Urinary bladder (tissue), 4 donors: ENCODE data around the gene WFDC1. TPM values are rescaled to one million over a fixed set of nuclear protein-coding genes. Genes with fewer than 3 reads are reported as not detected.

ENCODE experiments used
- DNase-seq: peaks from one replicate; pipeline ENCODE4 v3.0.0-alpha.2; 2015; ENCODE audit errors: extremely low spot score
- H3K27ac ChIP-seq: one replicate; pipeline ENCODE4 v1.5.1; 2013; ENCODE audit warnings: low read depth, mild to moderate bottlenecking, moderate library complexity
- H3K36me3 ChIP-seq: one replicate; pipeline ENCODE4 v1.6.1; 2013; ENCODE audit warnings: mild to moderate bottlenecking, moderate library complexity; ENCODE audit not compliant: insufficient read depth
- H3K4me1 ChIP-seq: one replicate; pipeline ENCODE4 v1.6.1; 2013; ENCODE audit warnings: mild to moderate bottlenecking, moderate library complexity; ENCODE audit not compliant: insufficient read depth
- H3K4me3 ChIP-seq: one replicate; pipeline ENCODE4 v1.5.1; 2013; ENCODE audit warnings: low read depth, low read length
- WGBS: extraction: QIAGEN DNeasy Blood & Tissue Kit; methylation state at CpG from one replicate; pipeline ENCODE4 v1.1.7; 2013; 5-methylcytosine and 5-hydroxymethylcytosine counted together
- polyA plus RNA-seq: library from polyadenylated mRNA; stranded (reverse); fragments of 200-250 nt; gene quantifications from one replicate; pipeline ENCODE4 v1.2.3, GENCODE V29; 2013
- total RNA-seq: library from RNA; depleted of rRNA; stranded (reverse); fragments of >200 nt; gene quantifications from one replicate; pipeline ENCODE4 v1.2.3, GENCODE V29; 2014
- donor health status: healthy with polysubstance abuse.
- donor health status: healthy.

Gene WFDC1
- total and polyA plus RNA-seq, 2 donors: 44.6 to 67.2 TPM

DNA sequence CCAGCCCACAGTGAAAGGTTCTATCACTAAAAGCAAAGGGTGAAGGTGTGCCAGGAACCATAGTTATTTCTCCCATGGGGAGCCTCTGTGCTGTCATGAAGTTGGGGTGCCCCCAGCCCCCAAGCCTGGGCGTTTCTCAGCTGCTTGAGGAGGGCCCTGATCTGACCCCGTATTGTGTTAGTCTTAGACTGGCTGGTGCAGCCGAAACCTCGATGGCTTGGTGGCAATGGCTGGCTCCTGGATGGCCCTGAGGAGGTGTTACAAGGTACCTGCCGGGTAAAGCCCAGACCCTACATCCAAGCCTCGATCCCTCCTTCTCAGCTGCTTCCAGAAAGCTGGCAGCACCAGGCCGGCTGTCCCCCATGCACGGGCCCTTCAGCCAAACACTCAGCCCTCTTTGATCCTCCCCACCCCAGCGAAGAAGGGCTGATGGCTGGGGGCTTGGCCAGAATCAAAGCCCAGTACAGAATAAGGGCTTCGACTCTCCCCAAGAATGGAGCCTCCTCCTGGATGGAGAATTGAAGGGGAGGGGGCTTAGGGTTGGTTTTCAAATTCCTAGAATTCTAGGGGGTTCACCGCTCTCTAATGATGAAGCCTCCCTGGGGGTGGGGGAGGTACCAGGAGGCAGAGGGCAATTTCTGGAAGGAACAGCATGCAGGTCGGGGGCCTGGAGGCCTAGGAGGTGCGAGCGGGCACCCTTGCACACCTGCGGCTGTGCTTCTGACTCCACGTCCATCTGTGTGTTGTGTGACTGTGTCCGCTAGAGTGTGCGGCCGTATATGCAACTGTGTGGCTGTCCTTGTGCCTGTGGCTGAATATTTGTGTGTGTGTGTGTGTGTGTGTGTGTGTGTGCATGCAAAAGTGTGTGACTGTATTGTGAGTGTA, 23.7 kb downstream of the WFDC1 start:
- H3K27ac ChIP-seq: no peak overlapping the region
- DNase-seq: no peak
- WGBS: 84% methylated on average over 19 of the region's 19 CpGs
- no peaks in the 10 kb centered on the region for H3K4me1 ChIP-seq
- H3K4me3 ChIP-seq: no peak overlapping the region
- H3K36me3 ChIP-seq: no peaks in the 10 kb centered on the region

DNA sequence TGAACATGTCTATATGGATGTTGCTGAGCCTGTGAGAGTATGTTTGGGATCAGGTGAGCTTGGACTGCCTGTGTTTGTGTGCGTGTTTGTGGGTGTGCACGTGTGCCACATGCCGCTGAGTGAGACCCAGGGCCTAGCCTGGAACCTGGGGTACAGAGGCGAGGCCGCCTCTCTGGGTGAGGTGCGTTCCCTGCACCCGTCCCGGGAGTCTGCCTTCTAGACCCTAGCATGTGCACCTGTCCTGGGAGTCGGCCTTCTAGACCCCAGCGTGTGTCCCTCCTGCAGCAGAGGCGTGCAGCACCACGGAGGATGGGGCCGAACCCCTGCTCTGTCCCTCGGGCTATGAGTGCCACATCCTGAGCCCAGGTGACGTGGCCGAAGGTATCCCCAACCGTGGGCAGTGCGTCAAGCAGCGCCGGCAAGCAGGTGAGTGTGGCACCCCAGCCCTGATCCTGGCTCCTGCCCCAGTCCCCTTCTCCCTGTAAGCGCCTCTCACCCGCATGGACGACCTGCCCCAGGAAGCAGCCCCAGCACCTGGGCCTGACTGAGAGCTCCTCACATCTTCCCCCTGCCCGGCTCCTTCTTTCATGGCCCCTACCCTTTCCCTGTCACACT, 24.6 kb downstream of the WFDC1 start:
- no peak for DNase-seq
- Histone ChIP-seq H3K4me3 (no peak overlapping the region), H3K27ac (no peak overlapping the region), H3K36me3 (no peaks in the 10 kb centered on the region), H3K4me1 (no peaks in the 10 kb centered on the region)
- 94% methylated on average over 24 of the region's 24 CpGs for WGBS

DNA sequence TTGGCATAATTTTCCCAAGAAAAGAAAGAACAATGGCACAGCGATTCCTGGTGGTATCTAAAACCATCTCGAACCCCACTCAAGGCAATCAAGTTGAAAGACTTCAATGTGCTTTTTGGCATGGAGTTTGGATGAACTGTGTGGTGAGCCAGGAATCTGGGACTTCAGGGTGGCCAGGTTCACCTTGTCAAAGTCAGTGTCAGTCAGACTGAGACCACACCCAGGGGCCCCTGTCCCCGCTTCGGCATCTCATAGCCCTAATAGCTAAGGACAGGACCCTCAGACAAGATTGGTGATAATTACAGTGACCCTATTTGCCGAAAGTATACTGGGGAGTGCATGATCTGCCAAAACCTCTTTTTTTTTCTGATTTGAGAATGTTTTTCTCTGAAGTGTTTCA, 25.8 kb downstream of the WFDC1 start:
- no peaks in the 10 kb centered on the region for H3K4me1 ChIP-seq
- no peak overlapping the region for H3K4me3 ChIP-seq
- no peak overlapping the region for H3K27ac ChIP-seq
- DNase-seq: no peak
- H3K36me3 ChIP-seq: no peaks in the 10 kb centered on the region
- WGBS: 86% methylated on average over 5 of the region's 5 CpGs

DNA sequence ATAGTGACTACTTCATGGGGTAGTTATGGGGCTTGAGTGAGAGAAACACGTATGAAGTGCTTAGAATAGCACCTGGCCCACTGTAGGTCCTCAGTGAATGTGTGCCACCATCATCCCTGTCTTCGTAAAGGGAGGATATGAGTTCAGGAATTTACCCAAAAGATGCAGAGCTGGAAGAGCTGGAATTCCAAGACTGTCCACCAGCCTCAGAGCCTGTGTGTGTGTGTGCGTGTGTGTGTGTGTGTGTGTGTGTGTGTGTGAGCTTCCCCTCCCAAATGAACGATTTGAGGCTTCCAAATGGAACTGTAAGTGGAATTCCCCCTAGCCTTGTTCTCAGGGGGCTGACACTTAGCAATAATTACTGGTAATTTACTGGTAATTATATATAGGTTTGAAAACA, 27.3 kb downstream of the WFDC1 start:
- H3K4me3 ChIP-seq: no peak overlapping the region
- H3K27ac ChIP-seq: no peak overlapping the region
- H3K4me1 ChIP-seq: no peaks in the 10 kb centered on the region
- H3K36me3 ChIP-seq: no peaks in the 10 kb centered on the region
- 60% methylated on average over 4 of the region's 4 CpGs for WGBS
- no peak for DNase-seq

- no peak for DNase-seq
- Histone ChIP-seq H3K4me1 (no peaks in the 10 kb centered on the region), H3K27ac (no peak overlapping the region), H3K4me3 (no peak overlapping the region), H3K36me3 (no peaks in the 10 kb centered on the region)
- 75% methylated on average over 4 of the region's 4 CpGs for WGBS
These were observed 28.1 kb downstream of the WFDC1 start for GRCh38 chr16:84322749-84323148.

- no peaks in the 10 kb centered on the region for H3K4me1 ChIP-seq
- DNase-seq: no peak
- WGBS: 92% methylated on average over 7 of the region's 7 CpGs
- H3K27ac ChIP-seq: no peak overlapping the region
- no peaks in the 10 kb centered on the region for H3K36me3 ChIP-seq
- H3K4me3 ChIP-seq: no peak overlapping the region
These were observed 28.9 kb downstream of the WFDC1 start for GRCh38 chr16:84323606-84324005.

GRCh38 chr16:84324434-84325262, 30.0 kb downstream of the WFDC1 start:
- no peak for DNase-seq
- no peaks in the 10 kb centered on the region for H3K36me3 ChIP-seq
- WGBS: 48% methylated on average over 2 of the region's 2 CpGs
- no peaks in the 10 kb centered on the region for H3K4me1 ChIP-seq
- no peak overlapping the region for H3K27ac ChIP-seq
- H3K4me3 ChIP-seq: no peak overlapping the region

DNA sequence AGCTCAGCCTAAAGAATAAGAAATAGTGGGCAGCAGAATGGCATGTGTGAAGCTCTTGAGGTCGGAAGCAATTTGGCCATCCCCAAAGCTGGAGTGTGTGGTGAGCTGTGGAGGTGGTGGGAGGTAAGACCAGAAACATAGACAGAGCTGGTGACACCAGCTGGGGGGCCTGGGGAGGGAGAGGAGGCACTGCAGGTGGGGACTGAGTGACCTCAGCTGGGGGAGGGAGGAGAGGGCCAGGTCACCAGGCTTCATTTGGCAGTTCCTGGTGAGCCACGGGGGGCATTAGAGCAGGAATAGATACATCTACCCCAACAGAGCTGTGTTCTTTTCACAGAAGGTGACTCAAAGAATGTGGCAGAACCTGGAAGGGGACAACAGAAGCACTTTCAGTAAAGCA, 31.9 kb downstream of the WFDC1 start:
- H3K4me1 ChIP-seq: no peaks in the 10 kb centered on the region
- 78% methylated on average over 2 of the region's 2 CpGs for WGBS
- no peak for DNase-seq
- no peak overlapping the region for H3K27ac ChIP-seq
- H3K36me3 ChIP-seq: no peaks in the 10 kb centered on the region
- H3K4me3 ChIP-seq: no peak overlapping the region

- WGBS: 86% methylated on average over 13 of the region's 13 CpGs
- H3K4me3 ChIP-seq: no peak overlapping the region
- H3K36me3 ChIP-seq: no peaks in the 10 kb centered on the region
- H3K4me1 ChIP-seq: no peaks in the 10 kb centered on the region
- H3K27ac ChIP-seq: no peak overlapping the region
- DNase-seq: no peak
These were observed 33.3 kb downstream of the WFDC1 start for GRCh38 chr16:84327926-84328505.

- Histone ChIP-seq H3K27ac (no peak overlapping the region), H3K4me3 (no peak overlapping the region), H3K36me3 (no peaks in the 10 kb centered on the region), H3K4me1 (no peaks in the 10 kb centered on the region)
- 93% methylated on average over 8 of the region's 8 CpGs for WGBS
- DNase-seq: no peak
These were observed 34.3 kb downstream of the WFDC1 start for GRCh38 chr16:84329016-84329415.

- whole genome bisulfite sequencing: 80% methylated on average over 18 of the region's 18 CpGs
- no peaks in the 10 kb centered on the region for H3K4me1 ChIP-seq
- H3K27ac ChIP-seq: no peak overlapping the region
- no peaks in the 10 kb centered on the region for H3K36me3 ChIP-seq
- DNase-seq: no peak
- no peak overlapping the region for H3K4me3 ChIP-seq
These were observed 35.4 kb downstream of the WFDC1 start for GRCh38 chr16:84329843-84330684.

- WGBS: 97% methylated on average over 5 of the region's 5 CpGs
- no peak for DNase-seq
These were observed 36.0 kb downstream of the WFDC1 start for GRCh38 chr16:84330685-84331050.

More at GRCh38 chr16:84330685-84331050, 36.0 kb downstream of the WFDC1 start:
- Histone ChIP-seq H3K4me3 (no peak overlapping the region), H3K27ac (no peak overlapping the region), H3K4me1 (no peaks in the 10 kb centered on the region), H3K36me3 (no peaks in the 10 kb centered on the region)
